GM18505 (cell line): Measurements from ENCODE around the gene OR4X2.
"Not testable (repeated sequence)": the region's sequence is repeated elsewhere in the genome, so short reads cannot be mapped to it uniquely, and the experiment has no call there.

Experiments
- ATAC-seq: cut with Tn5 transposase; IDR thresholded peaks from one replicate; pipeline ENCODE4 v1.9.1; 2021; ENCODE audit not compliant: unreplicated experiment
- POLR2A ChIP-seq: IDR thresholded peaks from 4 replicates; pipeline ENCODE4 v1.6.1; 2011; ENCODE audit warnings: borderline replicate concordance; ENCODE audit not compliant: insufficient read depth, insufficient read length; ENCODE audit errors: extremely low read depth

The OR4X2 gene, protein sequence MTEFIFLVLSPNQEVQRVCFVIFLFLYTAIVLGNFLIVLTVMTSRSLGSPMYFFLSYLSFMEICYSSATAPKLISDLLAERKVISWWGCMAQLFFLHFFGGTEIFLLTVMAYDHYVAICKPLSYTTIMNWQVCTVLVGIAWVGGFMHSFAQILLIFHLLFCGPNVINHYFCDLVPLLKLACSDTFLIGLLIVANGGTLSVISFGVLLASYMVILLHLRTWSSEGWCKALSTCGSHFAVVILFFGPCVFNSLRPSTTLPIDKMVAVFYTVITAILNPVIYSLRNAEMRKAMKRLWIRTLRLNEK

DNA sequence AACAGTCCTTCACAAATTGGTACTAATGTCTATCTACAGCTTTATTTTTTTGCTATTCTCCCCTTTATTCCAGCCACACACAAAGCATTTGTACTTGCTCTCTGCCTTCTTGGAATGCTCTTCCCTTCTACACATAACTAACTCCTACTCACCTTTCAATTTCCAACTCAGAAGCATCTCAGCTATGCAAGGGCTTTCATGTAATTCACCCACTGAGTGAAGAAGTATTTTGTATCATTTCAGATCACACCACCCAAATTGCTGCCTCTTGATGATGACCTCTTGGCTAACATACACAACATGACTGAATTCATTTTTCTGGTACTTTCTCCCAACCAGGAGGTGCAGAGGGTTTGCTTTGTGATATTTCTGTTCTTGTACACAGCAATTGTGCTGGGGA lies at the start of gene OR4X2:
Gene OR4X2, plus strand, starts transcription at position 301 of the 400 bp plus-strand sequence. Its CDS starts 0 bp downstream, at position 301.
- no peak for TF ChIP-seq POLR2A

DNA sequence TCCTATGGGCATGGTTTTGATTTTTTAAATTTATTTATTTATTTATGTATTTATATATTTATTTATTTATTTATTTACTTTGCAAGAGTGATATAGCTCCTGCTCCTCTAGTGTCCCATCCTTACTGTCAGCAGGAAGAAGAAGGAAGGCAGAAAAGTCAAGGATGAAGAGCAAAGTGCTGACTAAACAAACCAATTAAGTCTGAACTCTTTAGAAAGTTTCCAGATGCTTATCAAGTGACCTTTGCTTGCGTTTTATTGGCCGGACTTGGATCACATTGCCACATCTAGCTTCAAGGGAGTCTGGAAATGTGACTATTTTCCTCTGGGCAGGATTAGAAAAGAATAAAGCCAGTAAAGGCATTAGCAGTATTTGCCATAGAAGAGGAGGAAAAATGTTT lies 37.0 kb upstream of the OR4X2 start:
- ATAC-seq, result no peak
- TF ChIP-seq POLR2A, result no peak

More for the DNA sequence above, at the start of gene OR4X2:
- ATAC-seq, result no peak

GRCh38 chr11:48210052-48210451 lies 34.9 kb upstream of the OR4X2 start:
- ATAC-seq, result no peak
- no peak for TF ChIP-seq POLR2A

DNA sequence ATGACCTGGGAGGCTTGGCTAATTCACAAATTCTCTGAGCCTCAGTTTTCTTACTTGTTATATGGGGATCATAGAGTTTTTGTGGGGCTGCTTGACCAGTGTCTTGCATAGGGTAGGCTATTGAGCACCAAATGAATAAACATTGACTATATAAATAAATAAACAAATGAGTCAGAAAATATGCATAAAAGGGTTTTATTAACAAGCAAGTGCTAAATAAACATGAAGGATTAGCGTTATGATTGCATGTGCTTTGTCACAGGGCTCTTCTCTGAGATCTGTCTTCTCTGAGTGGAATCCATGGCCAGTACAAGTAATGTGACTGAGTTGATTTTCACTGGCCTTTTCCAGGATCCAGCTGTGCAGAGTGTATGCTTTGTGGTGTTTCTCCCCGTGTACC lies 28.4 kb upstream of the OR4X2 start, which contains the start of gene OR4B1:
Gene OR4B1, plus strand, starts transcription at position 301 of the 400 bp plus-strand sequence. Its CDS starts 0 bp downstream, at position 301.
- ATAC-seq, result no peak
- no peak for TF ChIP-seq POLR2A

GRCh38 chr11:48228761-48229160 lies 16.1 kb upstream of the OR4X2 start:
- no peak for ATAC-seq
- no peak for TF ChIP-seq POLR2A

- ATAC-seq, result not testable (repeated sequence)
Measured at GRCh38 chr11:48230057-48230456, 14.8 kb upstream of the OR4X2 start.

- no peak for ATAC-seq
- no peak for TF ChIP-seq POLR2A
Measured at GRCh38 chr11:48237727-48238126, 7.2 kb upstream of the OR4X2 start.

- ATAC-seq, result no peak
- TF ChIP-seq POLR2A, result no peak
Measured at GRCh38 chr11:48242501-48242900, 2.4 kb upstream of the OR4X2 start.

- no peak for ATAC-seq
- TF ChIP-seq POLR2A, result no peak
Measured at GRCh38 chr11:48248902-48249301, 4.0 kb downstream of the OR4X2 start.

DNA sequence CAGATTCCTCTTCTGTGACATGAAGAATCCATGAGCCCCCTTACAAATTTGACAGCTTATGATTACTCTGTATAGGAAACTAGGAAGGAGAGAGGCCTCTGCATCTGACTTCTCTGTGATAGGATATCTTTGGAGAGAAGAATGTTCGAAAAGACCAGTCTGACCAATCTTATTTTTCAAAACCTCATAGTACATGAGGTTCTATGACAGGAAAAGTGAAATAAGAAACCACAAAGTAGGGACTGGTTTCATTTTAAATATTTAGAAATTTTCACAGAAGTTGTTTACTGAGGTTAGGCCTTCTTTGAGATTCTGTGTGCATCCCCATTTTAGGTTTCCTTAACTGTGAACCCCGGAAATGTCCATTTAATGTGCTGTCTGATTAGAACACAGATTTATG lies 16.7 kb downstream of the OR4X2 start:
- no peak for TF ChIP-seq POLR2A
- ATAC-seq, result no peak

- TF ChIP-seq POLR2A, result no peak
- no peak for ATAC-seq
Measured at GRCh38 chr11:48263423-48263911, 18.6 kb downstream of the OR4X2 start, which contains the start of gene OR4X1. Gene OR4X1 (plus strand): TSS chr11:48263861. CDS start chr11:48263861, 0 bp downstream.

- no peak for TF ChIP-seq POLR2A
- no peak for ATAC-seq
Measured at GRCh38 chr11:48270621-48271020, 25.7 kb downstream of the OR4X2 start.

GRCh38 chr11:48272606-48273005 lies 27.7 kb downstream of the OR4X2 start:
- no peak for ATAC-seq
- no peak for TF ChIP-seq POLR2A
